Activated T-cell treated with anti-CD3 and anti-CD28 coated beads for 1 hour (primary cell): ENCODE measurements around the gene CLCA1.

ENCODE experiments used
- DNase-seq: peaks from one replicate; pipeline ENCODE4 v3.0.0-alpha.2; 2020; ENCODE audit warnings: low read depth

Gene CLCA1

DNA sequence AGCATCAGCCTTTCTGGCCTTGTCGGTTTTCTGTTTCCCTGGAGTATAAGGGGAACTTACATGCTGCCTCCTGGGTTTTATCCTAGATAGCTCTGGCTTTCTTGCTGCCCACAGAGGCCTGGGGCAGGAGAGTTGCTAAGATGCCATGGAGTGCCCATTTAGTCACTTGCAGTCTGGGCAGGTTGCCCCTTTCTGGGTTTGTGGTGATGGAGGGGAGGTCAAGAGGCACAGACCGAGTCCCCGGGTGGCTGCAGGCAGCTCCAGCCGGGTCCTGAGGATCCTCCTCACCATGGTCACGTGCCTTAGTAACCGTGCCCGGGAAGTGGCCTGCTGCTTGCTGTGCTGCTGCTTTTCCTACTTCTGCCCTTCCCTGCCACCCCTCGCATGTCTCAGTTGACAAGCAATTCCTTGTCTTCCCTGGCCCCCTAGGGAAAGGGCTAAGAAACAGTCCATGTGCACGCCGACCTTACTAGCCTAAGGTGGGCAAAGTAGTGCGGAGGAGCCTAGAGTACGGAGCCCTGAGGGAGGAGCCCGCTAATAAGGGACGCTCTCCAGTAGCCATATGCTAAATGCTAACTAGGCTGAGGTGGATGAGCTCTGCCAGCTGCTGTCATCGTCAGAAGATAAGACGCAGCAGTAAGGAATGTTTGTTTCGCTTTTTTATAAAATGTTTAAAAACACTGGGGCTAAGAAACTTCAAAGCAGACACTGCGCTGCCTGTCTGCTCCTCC is 34.8 kb downstream of the CLCA1 start:
- DNase-seq: no peak

DNA sequence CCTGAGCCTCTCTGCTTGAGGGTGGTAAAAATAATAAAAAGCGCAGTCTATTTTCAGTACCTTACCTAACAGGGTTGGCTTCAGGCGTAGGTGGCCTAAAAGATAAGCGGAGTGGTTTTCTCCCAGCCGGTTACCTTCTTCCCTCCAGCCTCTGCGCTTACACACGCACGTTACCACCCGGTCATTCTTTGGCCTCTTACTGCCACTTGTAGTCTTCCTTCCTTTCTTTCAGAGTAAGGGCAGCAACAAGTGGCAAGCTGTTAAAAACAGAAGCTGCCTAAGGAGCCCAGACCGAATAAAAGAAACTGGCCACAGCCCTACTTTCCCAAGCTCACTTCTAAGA is 35.4 kb downstream of the CLCA1 start:
- no peak for DNase-seq

DNA sequence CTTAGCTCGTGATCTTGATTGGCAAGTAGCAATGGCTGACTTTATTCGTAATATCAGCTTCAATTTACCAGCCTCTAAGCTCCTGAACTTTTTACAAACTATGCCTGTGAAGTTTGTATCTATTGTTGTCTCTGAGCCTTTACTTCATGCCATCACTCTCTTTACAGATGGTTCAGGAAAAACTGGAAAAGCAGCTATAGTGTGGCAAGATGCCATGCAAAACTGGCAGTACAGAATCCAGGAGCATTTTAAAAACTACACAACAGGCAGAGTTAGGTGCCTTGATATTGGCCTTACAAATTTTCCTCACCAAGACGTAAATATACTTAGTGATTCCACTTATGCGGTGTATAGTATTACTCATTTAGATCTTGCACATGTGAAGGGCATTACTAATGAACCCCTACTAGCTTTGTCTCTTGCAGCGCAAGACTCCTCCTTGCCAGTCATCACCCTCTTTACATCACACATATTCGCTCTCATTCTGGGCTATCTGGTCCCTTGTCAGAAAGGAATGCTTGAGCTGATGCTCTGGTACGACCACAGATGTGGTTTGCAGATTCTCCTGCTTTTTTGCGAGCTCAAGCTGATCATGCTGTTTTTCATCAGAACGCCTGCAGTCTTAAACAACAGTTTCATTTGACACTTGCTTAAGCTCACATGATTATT is 36.3 kb downstream of the CLCA1 start:
- DNase-seq: no peak

DNA sequence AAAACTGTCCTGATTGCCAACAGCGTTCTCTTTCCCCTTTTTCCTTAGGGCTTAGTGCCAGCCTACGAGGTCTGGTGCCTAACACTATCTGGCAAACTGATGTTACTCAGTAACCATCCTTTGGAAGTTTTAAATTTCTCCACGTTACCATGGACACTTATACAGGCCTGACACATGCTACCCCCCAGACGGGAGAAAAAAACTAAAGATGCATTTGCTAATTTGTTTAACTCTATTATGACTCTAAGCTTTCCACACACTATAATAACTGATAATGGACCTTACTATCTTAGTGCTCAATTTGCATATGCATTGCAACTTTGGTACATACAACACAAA is 36.8 kb downstream of the CLCA1 start:
- DNase-seq: no peak

DNA sequence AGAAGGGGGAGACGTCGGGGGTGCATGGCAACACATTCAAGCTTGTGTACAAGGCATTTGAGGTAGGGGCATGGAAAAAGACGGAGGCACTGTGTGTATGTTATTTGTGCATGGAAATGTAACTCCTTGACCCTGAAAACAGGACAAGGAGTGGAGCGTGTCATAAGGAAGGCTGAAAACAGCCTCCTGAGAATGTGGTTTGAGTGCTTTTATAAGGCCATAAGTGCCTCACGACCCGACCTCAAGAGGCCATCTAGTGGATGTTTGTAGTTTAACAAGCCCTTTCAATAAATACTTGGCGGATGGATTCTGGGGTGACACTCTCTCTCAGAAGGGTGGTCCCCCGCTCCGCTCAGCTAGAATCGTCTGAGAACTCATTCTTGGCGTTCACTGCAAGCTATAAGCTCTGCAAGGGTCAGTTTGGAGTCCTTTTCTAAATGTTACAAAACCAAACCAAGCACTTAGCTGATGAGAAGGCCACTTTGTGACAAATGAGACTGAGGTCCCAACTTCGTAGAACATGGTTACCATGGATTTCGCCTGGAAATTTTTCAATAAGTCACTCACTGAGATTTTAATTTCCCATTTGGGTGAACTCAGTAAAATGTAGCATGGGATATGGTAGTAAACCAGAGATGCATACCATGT is 39.3 kb downstream of the CLCA1 start:
- no peak for DNase-seq

DNA sequence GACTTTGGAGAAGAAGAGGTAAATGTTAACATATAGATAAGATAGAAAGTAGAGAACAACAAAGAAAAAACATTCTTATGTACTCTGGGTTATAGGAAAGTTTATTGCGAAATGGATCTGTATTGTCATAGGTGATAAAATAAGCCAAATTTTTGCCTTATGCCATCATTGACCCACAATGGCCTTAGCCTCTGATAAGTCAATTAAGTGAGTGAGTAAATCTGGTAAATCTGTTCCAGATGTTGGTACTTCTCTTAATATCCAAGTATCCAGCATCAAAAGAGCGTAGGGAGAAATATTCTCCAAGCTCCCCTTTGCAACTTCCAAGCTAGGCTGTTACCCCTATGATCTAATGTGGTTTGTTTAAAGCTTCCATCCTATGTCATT is 39.8 kb downstream of the CLCA1 start:
- no peak for DNase-seq

DNA sequence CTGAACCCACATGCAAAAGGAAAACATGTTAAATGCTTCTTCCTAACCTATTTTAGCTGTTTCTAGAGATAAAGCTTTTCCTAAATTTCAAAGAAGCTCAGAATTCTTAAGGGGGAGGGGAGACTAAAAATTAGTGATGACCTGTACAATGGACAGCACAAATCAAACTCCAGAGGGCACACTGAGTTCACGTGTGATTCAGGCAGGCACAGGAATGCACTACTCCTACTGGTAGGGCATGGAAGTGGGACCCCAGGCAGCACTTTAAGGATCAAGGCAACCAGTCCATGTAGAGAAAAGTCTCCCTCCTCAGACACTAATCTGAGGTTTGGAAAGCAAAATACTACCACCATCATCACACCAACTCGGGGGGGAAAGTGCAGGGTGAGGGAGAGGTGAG is 46.9 kb downstream of the CLCA1 start:
- no peak for DNase-seq

DNA sequence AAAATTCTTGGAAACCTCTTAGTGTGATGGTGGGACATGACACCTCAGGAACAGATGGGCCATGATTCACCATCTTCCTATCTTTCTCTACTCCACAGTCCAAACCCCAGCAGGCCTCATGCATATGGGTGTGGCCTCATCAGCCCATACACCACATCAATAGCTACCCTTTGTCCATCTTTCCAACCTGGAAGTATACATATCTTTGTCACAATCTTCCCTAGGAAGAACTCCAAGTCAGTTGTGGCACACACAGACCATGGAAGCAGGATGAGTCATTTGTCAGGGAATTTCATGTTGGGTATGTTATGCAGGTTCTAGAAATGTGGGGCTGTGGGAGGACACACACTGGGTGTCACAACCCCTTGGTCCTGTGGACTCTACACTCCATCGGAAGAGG is 47.6 kb downstream of the CLCA1 start:
- no peak for DNase-seq

DNA sequence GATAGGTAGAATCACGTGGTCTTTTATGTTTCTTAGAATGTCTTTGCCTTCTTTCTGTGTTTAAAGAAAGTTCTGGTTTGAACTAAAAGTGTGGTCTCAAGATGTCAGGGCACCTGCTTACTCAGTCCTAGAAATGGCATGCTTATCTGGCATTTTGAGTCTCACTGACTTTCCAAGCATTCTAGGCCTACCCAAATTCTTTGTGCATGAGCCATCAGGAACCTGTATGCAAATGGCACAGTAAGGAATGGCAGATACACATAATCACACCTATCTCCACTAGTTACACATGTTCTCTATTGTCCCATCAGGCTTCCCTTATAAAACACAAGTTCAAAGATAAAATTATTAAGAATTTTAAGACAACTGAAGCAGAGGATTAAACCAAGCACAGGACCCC is 48.6 kb downstream of the CLCA1 start:
- no peak for DNase-seq

DNA sequence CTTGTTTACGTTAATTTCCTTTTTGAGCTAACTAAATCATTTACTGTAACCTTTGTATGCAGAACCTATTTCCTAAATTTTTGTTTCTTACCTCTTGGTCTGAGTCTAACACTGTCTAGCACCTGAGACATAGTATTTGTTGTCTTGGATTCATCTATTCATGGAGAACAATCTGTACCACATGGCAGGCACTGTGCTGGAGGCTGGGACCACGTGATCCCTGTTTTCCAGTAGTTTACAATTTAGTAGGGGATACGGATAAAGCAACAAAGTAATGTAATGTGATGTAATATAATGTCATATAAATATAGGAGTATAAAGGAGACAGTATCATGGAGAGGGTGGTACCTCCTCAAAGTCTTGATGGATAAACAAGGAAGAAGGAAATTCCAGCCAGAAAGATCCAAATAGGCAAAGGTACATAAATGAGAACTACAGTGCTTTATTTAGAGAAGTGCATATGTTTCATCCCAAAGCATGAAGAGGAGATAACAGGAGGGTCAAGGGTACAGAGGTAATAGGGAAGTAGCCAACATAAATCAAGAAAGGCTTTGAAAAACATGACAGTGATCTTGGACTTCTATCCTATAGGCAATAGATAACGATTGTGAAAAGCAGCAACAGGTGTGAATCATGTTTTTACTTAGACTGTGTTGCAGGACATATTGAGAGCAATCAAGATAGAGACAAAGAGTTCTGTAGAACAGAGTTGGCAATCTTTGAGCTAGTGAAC is 52.2 kb downstream of the CLCA1 start:
- no peak for DNase-seq

DNA sequence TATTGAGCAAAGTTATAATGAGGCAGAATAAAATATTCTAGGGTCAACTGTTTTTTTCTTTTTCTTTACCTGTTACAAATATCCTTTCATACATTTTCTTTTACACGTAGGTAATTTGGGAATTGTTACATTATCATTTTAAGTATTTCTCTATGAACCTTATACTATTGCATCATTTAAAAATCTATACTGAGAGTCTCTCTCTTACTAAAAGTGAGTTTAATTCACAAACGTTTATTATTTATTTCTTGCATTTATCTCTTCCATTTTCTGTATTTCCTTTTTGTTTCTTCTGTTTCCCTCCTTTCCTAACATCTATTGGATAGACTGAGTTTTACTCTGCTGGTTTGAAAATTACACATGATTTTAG is 52.8 kb downstream of the CLCA1 start:
- no peak for DNase-seq

DNA sequence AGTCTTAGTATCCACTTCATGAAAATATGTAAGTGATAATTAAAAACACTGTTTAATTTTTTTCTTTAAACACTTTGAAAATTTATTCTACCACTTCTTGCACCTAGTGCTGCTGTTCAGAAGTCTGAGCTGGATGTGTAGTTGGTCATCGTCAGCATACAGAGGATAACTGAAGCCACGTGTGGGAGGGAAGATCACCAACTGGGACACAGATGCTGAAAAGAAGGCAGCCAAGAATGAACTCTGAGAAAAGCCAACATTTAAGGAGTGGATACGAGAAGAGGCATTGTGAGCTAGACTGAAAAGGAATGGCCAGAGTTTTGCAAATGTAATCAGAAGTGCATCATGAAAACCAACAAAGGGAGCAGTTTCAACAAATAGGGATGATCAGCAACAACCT is 53.5 kb downstream of the CLCA1 start:
- no peak for DNase-seq

DNA sequence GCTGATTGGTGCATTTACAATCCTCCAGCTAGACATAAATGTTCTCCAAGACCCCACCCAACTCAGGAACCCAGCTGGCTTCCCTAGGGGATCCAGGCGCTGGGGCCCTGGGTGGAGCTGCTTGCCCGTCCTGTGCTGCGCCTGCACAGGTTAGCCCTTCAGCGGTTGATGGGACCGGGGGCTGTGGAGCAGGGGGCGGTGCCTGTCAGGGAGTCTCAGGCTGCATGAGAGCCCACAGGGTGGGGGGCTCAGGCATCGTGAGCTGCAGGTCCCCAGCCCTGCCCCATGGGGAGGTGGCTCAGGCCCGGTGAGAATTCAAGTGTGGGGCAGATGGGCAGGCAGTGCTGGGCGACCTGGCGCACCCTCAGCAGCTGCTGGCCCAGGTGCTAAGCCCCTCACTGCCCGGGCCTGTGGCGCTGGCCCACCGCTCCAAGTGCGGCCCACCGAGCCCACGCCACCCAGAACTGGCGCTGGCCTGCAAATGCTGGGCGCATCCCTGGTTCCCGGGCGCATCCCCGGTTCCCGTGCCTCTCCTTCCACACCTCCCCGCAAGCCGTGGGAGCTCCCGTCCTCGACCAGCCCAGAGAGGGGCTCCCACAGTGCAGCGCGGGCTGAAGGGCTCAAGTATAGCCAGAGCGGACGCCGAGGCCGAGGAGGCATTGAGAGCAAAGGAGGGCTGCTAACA is 55.1 kb downstream of the CLCA1 start:
- no peak for DNase-seq

DNA sequence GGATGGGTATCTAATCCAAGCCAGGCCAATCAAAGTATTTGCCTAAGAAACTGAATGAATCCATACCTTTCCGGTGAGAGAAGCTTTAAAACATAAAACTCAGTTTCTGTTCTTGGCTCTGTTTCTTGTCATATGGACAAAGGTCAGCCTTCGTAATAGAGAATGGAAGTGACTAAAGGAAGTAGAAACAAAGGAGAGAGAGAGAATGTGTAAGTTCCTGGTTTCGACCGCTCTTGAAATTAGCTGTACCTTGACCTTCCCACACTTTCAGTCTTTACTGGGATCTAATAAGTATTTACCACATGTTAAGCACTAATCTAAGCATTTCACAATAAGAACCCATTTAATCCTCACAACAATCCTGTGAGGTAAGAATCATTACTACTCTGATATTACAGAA is 58.6 kb downstream of the CLCA1 start:
- DNase-seq: no peak

DNA sequence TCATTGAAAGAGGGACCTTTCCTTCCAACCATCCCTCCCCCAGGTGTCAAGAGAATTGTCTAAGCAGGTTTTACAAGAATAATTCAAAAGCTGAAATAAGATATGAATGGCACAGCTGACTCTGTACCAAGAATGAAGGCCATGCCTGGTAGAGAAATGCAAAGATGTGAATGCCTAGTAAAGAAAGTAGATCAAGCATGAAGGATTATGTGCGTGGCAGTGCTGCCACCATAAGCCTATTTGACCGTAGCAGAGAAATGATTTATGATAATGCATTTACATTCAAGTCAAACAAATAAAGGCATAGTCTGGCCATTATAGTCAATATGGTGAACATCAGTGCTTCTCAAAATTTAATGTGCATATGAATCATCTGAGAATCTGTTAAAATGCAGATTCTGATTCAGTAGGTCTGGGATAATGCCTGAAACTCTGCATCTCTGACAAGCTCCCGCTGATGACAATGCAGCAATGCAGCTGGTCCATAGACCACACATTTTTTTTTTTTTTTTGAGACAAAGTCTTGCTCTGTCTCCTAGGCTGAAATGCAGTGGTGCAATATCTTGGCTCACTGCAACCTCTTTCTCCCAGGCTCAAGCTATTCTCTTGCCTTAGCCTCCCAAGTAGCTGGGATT is 61.6 kb downstream of the CLCA1 start:
- no peak for DNase-seq

DNA sequence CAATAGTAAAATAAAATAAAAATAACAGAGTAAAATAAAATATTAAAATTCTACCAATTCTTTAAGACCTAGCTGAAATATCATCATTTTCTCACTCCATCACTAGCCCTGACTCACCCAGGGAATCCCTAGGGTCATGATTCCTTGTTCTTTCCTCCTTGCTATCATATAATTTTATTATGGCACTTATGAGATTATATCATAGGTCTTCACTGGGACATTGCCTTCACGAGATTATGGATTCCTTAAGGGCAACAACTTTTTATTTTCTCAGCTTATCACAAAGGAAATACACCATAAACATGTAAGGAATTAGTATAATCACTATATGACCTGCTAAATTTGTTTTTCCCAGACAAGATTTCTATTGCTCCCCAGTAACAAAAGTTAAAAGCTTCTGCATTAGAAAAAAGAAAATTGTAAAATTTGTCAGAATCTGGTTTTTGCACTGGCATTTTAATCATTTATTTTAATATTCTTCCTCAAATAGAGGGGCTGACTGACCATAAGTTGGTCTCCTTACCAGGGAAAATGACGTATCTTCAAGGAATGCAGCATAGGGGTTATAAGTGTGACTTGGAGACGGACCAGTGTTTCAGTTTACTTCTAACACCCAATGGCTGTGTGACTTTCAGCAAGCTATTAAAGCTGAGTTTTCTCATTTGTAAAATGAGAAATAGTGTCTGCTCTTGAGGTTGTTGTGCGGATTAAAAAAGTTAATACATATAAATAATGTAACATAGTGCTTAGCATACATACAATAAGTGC is 69.4 kb downstream of the CLCA1 start:
- no peak for DNase-seq

DNA sequence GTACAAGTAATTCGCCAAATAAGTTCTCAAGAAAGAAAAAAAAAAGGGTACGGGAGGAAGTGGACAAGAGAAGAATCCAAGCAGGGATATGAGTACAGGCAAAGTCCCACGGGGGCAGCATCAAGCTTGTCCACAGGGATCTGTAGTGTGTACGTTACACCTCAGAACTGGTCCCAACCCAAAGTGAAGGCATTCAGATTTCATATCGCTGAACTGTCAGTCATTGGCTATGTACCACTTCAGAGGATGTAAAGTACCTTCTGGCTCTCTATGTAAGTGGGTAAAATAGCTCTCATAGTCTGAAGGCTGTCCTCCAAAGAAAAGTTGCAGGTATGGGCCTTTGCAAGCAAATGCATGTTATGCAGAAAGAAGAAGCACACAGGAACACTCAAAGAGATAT is 70.0 kb downstream of the CLCA1 start:
- no peak for DNase-seq

DNA sequence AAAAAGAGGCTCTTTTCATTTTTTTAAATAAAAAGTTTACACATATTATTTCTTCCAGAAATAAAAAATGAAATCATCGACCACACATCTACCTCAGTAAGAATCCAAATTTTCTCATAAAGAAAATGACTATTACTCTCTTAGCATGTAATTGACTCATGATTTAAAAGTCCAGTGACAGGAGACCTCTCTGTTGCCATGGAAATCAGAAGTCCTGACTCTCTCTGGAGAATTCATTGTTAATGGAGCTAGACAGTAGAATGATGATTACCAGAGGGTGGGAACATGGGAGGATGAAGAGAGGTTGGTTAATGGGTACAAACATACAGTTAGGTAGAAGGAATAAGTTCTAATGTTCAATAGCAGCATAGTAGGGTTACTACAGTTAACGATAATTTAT is 73.1 kb downstream of the CLCA1 start:
- DNase-seq: no peak

DNA sequence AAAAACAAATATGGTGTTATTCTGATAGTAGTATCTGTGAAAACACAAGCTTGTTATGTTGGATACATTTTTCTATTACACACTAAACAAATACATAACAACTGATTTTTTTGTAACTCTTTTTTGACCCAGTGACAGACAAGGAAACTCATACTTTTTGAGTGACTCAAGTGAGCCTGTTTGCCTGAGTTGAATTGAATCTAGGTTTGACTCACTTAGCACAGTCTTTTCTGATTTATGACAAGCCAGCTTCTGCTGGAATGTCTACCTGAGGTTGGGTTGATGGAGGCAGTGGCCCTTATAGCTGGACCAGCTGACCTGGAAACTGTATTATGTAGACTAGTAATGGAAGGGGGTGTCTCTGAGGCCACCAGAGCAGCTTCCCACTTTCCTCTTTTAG is 73.9 kb downstream of the CLCA1 start:
- DNase-seq: no peak

DNA sequence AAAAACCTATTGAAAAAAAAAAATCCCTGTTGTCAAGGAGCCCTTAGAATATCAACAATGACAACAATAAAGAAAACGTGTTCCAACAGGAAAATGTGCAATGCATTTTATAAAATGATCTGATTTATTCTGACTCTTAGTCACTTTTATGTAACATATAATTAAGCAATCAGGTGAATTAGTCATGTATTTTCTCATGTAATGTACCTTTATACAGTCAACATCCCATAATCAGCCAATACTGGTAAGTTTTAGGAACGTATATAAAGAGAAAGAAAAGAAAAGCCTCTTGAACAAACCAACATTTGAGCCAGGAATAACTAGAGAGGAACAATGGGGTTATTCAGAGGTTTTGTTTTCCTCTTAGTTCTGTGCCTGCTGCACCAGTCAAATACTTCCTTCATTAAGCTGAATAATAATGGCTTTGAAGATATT is 78.1 kb downstream of the CLCA1 start, which contains the start of gene CLCA4:
CLCA4 (plus strand) TSS at position 292 of the 435 bp plus-strand sequence; CDS start at position 334, 42 bp downstream.
- DNase-seq: no peak

DNA sequence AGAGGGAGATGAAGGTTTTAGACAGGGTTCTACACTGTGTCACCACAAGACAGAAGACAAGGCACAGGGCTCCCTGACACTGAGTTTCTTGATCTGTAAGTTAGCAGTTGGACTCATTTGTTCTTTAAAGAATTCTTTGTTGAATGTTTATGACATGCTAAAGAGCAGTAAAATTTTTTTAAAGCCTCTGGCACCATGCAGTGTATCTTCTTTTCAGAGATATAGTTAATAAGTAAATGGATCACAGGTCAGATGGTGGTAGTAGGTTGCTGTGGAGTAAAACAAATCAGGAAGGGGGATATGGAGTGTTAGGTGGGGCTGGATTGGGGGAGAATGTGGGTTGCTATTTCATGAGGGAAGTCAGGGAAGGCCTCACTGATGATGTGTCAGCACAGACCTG is 80.1 kb downstream of the CLCA1 start:
- no peak for DNase-seq
